ENCODE measurements around the gene MYADML2. TPM values are rescaled to one million over a fixed set of nuclear protein-coding genes. Genes with fewer than 3 reads are reported as not detected.

The MYADML2 gene
- total RNA-seq, 1 experiment from 2014 or later, result not detected

GRCh38 chr17:81898029-81898866 lies 48.8 kb downstream of the MYADML2 start:
- ATAC-seq (peak; percentile 87), DNase-seq (peak; percentile 96)
- H3K9ac ChIP-seq (ENCODE audit: low read length), result peak overlapping the region; percentile 88
- H4K20me1 ChIP-seq (ENCODE audit: low read length), result no peaks in the 10 kb centered on the region
- H3K4me1 ChIP-seq (ENCODE audit: insufficient read depth, low read length), result peaks cover 34% of the 10 kb centered on the region
- H3K9me3 ChIP-seq (ENCODE audit: low read length), result no peaks in the 10 kb centered on the region
- H3K9me2 ChIP-seq (replicated peaks; ENCODE audit: low read length), result no peaks in the 10 kb centered on the region
- H3K27ac ChIP-seq (ENCODE audit: low read length), result peak overlapping the region; percentile 100
- CTCF ChIA-PET, result no interaction called here
- intact Hi-C loops (cut with micrococcal nuclease), result no loop called here
- H3K4me2 ChIP-seq (ENCODE audit: low read length), result peak overlapping the region; percentile 84
- POLR2A ChIA-PET (ENCODE audit: unreplicated experiment), result interaction anchor here (0.5 to 0.6 kb wide), 2 partner anchors 12 to 29 kb away, joined by 3 read pairs; no protein-coding TSS in a partner anchor
- no peaks in the 10 kb centered on the region for H3K27me3 ChIP-seq (ENCODE audit: low read length)
- peak overlapping the region; percentile 43 for H3K4me3 ChIP-seq (ENCODE audit: low read length)
- peaks cover 18% of the 10 kb centered on the region for H3F3A ChIP-seq (ENCODE audit: low read length, unreplicated experiment)
- TF ChIP-seq CTCF (conservative IDR thresholded peaks at IDR 0.05; ENCODE audit: low read depth, low read length), result no peak
- TF ChIP-seq EZH2phosphoT487 (IDR thresholded peaks at IDR 0.05; ENCODE audit: borderline replicate concordance, low read length), result no peak
- TF ChIP-seq EZH2 (IDR thresholded peaks at IDR 0.05; ENCODE audit: low read length, unreplicated experiment), result no peak
- peaks cover 30% of the 10 kb centered on the region for H3K79me2 ChIP-seq (ENCODE audit: low read length)
- peak overlapping the region; percentile 31; the same call in 1 of the 2 replicates for H2AFZ ChIP-seq (ENCODE audit: low read length)
- no TSS peak for BruUV-seq (replicated peaks)
- H3K36me3 ChIP-seq (ENCODE audit: low read depth, low read length), result peaks cover 17% of the 10 kb centered on the region

GRCh38 chr17:81895400-81895799 lies 51.6 kb downstream of the MYADML2 start:
- no peak for DNase-seq
- ChIA-PET POLR2A (ENCODE audit: unreplicated experiment) (no interaction called here), CTCF (no interaction called here)
- Histone ChIP-seq H4K20me1 (ENCODE audit: low read length) (peaks cover 1% of the 10 kb centered on the region), H3K4me2 (ENCODE audit: low read length) (no peak overlapping the region), H3K9ac (ENCODE audit: low read length) (no peak overlapping the region), H3K79me2 (ENCODE audit: low read length) (peaks cover 52% of the 10 kb centered on the region), H3F3A (ENCODE audit: low read length, unreplicated experiment) (peaks cover 18% of the 10 kb centered on the region), H2AFZ (ENCODE audit: low read length) (no peak overlapping the region), H3K36me3 (ENCODE audit: low read depth, low read length) (peaks cover 16% of the 10 kb centered on the region), H3K27me3 (ENCODE audit: low read length) (no peaks in the 10 kb centered on the region), H3K27ac (ENCODE audit: low read length) (no peak overlapping the region), H3K9me2 (replicated peaks; ENCODE audit: low read length) (no peaks in the 10 kb centered on the region), H3K4me3 (ENCODE audit: low read length) (no peak overlapping the region), H3K9me3 (ENCODE audit: low read length) (no peaks in the 10 kb centered on the region), H3K4me1 (ENCODE audit: insufficient read depth, low read length) (peaks cover 37% of the 10 kb centered on the region)
- ATAC-seq, result no peak
- TF ChIP-seq EZH2phosphoT487 (IDR thresholded peaks at IDR 0.05; ENCODE audit: borderline replicate concordance, low read length) (no peak), EZH2 (IDR thresholded peaks at IDR 0.05; ENCODE audit: low read length, unreplicated experiment) (no peak), CTCF (conservative IDR thresholded peaks at IDR 0.05; ENCODE audit: low read depth, low read length) (no peak)
- no TSS peak for BruUV-seq (replicated peaks)
- intact Hi-C loops (cut with micrococcal nuclease), result no loop called here

GRCh38 chr17:81891303-81891552 lies 55.8 kb downstream of the MYADML2 start:
- peak overlapping the region; percentile 99 for H3K4me3 ChIP-seq (ENCODE audit: low read length)
- peaks cover 47% of the 10 kb centered on the region for H3K36me3 ChIP-seq (ENCODE audit: low read depth, low read length)
- peaks cover 12% of the 10 kb centered on the region for H3F3A ChIP-seq (ENCODE audit: low read length, unreplicated experiment)
- peak overlapping the region; percentile 98 for H3K9ac ChIP-seq (ENCODE audit: low read length)
- no peaks in the 10 kb centered on the region for H3K27me3 ChIP-seq (ENCODE audit: low read length)
- no peak overlapping the region for H2AFZ ChIP-seq (ENCODE audit: low read length)
- intact Hi-C loops (cut with micrococcal nuclease), result loop anchor here (1.0 kb wide), 1 partner anchor 20 kb away; the partner anchor contains the start of gene PCYT2
- H3K4me2 ChIP-seq (ENCODE audit: low read length), result no peak overlapping the region
- no TSS peak for BruUV-seq (replicated peaks)
- peaks cover 74% of the 10 kb centered on the region for H3K79me2 ChIP-seq (ENCODE audit: low read length)
- H3K9me2 ChIP-seq (replicated peaks; ENCODE audit: low read length), result no peaks in the 10 kb centered on the region
- H3K9me3 ChIP-seq (ENCODE audit: low read length), result no peaks in the 10 kb centered on the region
- peaks cover 21% of the 10 kb centered on the region for H4K20me1 ChIP-seq (ENCODE audit: low read length)
- CTCF ChIA-PET, result no interaction called here
- DNase-seq (no peak), ATAC-seq (no peak)
- POLR2A ChIA-PET (ENCODE audit: unreplicated experiment), result no interaction called here
- H3K4me1 ChIP-seq (ENCODE audit: insufficient read depth, low read length), result peaks cover 35% of the 10 kb centered on the region
- H3K27ac ChIP-seq (ENCODE audit: low read length), result peak overlapping the region; percentile 58
- TF ChIP-seq CTCF (conservative IDR thresholded peaks at IDR 0.05; ENCODE audit: low read depth, low read length) (no peak), EZH2phosphoT487 (IDR thresholded peaks at IDR 0.05; ENCODE audit: borderline replicate concordance, low read length) (no peak), EZH2 (IDR thresholded peaks at IDR 0.05; ENCODE audit: low read length, unreplicated experiment) (no peak)
